HG03571 (cell line): ENCODE data around the gene HDGFL3.
"Not testable (repeated sequence)": the region's sequence is repeated elsewhere in the genome, so short reads cannot be mapped to it uniquely, and the experiment has no call there.

ENCODE experiments used
- ATAC-seq: cut with Tn5 transposase; IDR thresholded peaks from one replicate; pipeline ENCODE4 v1.9.1; 2021; ENCODE audit not compliant: unreplicated experiment

HDGFL3 gene

GRCh38 chr15:83106994-83107840 is 100.4 kb downstream of the HDGFL3 start, which contains the start of gene TM6SF1:
TM6SF1 (plus strand) TSS chr15:83107645; CDS start chr15:83107681, 36 bp downstream.
- ATAC-seq, result peak; percentile 43

DNA sequence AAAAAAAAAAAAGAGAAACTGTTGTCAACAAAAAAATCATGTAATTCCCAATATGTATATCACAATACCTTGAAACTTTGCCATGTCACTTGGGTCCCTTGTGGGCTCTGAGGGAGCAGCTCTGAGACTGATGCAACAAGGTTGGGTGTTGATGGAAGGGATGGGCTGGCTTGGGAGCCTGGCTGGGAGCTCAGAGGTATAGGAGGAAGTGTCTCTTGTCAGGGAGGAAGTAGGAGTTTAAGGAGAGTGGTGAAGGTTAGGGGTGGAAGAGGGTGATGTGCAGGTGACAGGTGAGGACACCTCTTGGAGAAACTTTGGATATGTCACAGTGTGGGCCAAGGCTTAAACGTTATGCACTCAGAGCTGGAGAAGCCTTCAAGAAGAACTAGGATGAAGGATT is 102.2 kb downstream of the HDGFL3 start:
- no peak for ATAC-seq

GRCh38 chr15:83104141-83104540 is 103.5 kb downstream of the HDGFL3 start:
- no peak for ATAC-seq

DNA sequence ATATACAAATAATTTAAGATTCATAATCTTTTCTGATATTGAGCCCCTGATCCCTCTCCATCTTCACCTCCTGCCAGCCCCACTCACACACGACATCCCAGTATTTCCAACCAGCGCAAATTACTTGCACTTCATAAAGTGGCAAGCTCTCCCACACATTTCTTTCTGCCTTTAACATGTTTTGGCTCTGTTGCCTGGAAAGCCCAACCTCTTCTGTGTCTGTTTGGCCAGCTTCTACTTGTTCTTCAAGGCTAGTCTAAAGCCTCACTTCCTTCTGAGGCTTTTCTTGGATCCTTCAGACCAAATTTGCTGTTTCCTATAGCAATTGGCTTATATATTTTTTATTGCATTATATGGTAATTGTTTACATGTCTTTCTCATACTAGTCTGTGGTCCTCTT is 105.3 kb downstream of the HDGFL3 start:
- no peak for ATAC-seq

DNA sequence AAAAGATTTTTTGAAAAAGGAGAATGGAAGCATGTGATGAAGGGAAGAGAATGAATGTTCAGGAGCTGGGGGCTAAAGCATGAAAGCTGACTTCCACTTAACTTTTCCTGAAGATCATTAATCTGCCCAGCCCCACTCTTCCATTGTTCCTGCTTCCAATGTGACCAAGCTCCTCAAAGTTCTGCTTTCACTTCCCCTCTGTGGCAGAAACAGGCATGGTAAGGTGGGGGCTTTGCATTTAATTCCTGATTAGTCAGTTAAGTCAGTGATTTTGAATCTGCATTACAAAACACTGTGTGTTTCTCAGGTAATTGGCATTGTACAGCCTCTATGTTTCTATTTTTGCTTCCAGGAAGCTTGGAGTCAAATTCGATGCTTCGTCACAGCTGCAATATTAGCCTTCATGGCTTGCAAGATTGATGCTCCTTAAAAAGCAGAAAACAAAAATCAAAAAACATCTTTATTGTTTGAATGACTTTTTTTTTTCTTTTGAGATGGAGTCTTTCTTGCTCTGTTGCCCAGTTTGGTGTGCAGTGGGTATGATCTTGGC is 107.5 kb downstream of the HDGFL3 start:
- no peak for ATAC-seq

GRCh38 chr15:83099290-83099689 is 108.3 kb downstream of the HDGFL3 start:
- no peak for ATAC-seq

DNA sequence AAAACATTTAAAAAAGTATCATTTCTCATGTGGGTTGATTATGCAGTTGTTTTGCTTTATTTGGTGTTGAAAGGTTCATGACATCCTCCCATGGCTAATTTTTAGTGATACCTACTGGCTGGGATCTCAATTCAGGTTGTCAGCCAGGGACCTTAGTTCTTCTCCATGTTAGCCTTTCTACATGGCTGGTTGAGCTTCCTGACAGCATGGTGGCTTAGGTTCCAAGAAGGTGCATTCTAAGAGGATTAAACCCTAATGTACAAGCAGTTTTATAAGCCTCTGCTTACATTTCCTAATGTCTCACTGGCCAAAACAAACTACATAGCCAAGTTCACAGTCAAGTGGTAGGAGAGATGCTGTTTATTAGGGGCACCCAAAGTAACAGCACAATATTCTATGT is 109.5 kb downstream of the HDGFL3 start:
- ATAC-seq, result no peak

DNA sequence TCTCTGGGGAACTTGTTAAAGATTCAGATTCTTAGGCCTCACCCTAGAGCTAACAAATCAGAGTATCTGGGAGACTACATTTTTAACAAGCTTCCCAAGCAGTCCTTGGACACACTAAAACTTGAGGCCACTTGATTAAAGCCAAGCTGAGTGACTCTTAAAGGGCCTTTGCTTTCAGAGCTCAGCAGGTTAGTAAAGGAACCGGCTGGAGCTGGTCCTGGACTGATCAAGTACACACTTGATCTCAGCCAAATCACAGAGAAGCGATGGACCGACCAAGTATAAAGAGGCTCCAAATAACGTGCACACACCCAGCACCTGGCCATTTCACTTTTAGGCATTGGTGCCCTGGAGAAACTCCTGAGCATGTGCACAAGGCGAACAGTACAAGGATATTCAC is 113.0 kb downstream of the HDGFL3 start:
- no peak for ATAC-seq

- no peak for ATAC-seq
These were observed 115.2 kb downstream of the HDGFL3 start for GRCh38 chr15:83092309-83092976.

GRCh38 chr15:83091965-83092308 is 115.7 kb downstream of the HDGFL3 start:
- not testable (repeated sequence) for ATAC-seq

DNA sequence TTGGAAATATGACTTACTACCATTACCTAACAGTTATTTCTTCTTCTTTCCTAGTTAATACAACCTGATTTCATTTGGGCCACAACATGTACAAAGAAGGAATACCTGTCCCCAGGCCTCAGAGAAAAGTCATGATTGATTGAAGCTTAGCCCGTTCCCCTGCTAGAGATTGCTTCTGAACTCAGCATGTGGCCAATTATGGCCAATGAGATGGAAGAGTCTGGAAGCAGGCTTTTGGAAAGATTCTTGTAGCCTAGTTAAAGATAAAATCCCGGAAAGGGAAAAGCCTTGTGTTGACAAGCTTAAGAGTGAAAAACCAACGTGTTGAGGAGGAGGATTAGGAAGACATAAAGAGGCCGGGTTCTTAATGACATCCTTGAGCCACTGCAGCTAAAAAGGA is 117.2 kb downstream of the HDGFL3 start:
- ATAC-seq, result no peak

GRCh38 chr15:83088876-83089275 is 118.7 kb downstream of the HDGFL3 start:
- ATAC-seq, result no peak

GRCh38 chr15:83087576-83087975 is 120.0 kb downstream of the HDGFL3 start:
- ATAC-seq, result no peak

- ATAC-seq, result not testable (repeated sequence)
These were observed 121.6 kb downstream of the HDGFL3 start for GRCh38 chr15:83085864-83086552.

GRCh38 chr15:83085461-83085860 is 122.2 kb downstream of the HDGFL3 start:
- not testable (repeated sequence) for ATAC-seq

DNA sequence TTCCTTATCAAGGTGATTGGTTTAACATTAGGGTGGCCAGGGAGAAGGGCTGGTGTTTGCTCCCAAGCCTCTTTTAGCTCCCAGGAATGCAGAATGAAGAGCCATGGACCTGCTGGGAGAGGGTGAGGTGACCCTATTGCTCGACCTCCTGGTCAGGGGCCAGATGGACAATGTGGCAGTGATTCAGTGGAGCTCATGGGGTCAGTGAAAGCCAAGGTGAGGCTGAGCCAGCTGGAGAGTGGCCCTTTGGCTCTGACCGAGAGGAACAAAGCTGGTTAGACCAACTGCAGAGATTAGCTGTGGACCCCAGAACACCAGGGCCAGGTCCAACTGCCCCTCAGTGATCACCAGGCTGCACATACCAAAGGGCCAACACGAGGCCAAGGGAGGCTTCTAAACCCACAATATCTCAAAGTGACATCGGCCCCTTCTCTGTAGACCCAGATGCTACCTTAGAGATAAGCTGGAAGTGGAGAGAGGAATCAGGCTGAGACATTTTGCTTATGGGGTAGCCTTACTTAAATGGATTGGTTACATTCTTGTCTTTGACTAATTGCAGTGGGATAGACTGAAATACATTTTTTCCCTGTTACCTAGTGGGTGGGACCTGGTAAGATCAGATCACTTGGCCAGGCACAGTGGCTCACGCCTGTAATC is 124.8 kb downstream of the HDGFL3 start:
- ATAC-seq, result no peak

DNA sequence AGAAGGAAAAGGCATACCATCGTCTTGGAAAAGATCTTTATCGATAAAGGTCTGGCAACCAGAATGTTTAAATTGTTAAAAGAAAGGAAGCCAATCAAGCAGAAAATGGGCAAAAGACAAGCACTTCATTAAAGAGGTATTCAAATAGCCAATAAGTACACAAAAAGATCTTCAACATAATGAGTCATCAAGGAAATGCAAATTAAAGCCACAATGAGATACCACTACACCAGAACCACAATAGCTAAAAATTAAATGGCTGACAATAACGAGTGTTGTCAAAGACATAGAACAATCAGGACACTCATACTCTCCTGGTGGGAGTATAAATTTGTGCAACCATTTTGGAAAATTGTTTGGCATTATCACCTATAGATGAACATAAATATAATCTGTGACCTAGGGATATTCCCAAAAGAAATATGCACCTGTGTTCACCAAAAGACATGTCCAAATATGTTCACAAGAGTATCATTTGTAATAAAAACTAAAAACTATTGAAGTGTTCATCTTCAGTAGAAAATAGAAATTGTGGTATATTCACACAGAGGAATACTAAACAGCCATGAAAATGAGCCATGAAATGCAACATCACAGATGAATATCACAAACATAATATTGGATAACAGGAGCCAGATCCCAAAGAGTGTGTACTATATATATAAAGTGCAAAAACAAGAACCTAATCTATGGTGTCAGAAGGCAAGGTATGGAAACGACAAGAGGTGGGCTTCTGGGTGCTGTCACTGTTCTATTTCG is 126.2 kb downstream of the HDGFL3 start:
- no peak for ATAC-seq

DNA sequence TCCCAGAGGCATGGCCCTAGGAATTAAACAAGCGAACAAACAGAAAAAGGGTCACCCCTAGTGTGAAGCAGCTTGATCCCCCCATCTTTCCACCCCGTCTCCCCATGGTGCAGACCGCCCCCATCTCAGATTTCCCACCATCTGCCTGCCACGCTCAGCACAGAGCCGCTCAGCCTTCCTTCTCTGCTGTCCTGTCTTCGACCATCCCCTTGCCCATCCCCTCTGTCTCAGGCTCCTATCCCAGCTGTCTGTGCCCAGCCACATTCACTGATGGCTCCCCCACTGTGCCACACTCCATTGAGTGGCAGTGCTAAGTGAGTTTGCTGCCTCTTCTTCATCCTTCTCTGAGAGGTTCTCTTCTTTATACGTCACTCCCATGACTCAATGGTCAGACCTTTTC is 128.9 kb downstream of the HDGFL3 start:
- no peak for ATAC-seq
